Upper lobe of left lung (tissue), 6 donors: ENCODE data around the gene RETSAT. TPM values are rescaled to one million over a fixed set of nuclear protein-coding genes. Genes with fewer than 3 reads are reported as not detected.

Source experiments
- ATAC-seq, 2 donors: fragments of 200-7000 bp; cut with Tn5 transposase; one replicate each; pipeline ENCODE4 v1.9.1; 2022; ENCODE audit warnings: mild to moderate bottlenecking in 2 of 2, moderate library complexity in 2 of 2; ENCODE audit not compliant: low FRiP score in 2 of 2
- DNase-seq, 2 donors: peaks; one replicate each; pipeline ENCODE4 v3.0.0-alpha.2; 2019 to 2020
- H3K27ac ChIP-seq, 4 donors: fragments of 200-600 bp; sonication (generic); one replicate each; pipeline ENCODE4 v1.5.1; 2016 to 2019
- H3K27me3 ChIP-seq, 4 donors: fragments of 200-600 bp; sonication (generic); one replicate each; pipeline ENCODE4 v1.5.1; 2017 to 2019
- H3K36me3 ChIP-seq, 4 donors: fragments of 200-600 bp; sonication (generic); one replicate each; pipeline ENCODE4 v1.5.1; 2016 to 2019
- H3K4me1 ChIP-seq, 4 donors: fragments of 200-600 bp; sonication (generic); one replicate each; pipeline ENCODE4 v1.5.1; 2018 to 2019
- H3K4me3 ChIP-seq, 4 donors: fragments of 200-600 bp; sonication (generic); one replicate each; pipeline ENCODE4 v1.5.1; 2017 to 2019; ENCODE audit warnings: mild to moderate bottlenecking in 2 of 4, moderate library complexity in 1 of 4
- H3K9me3 ChIP-seq, 4 donors: fragments of 200-600 bp; sonication (generic); one replicate each; pipeline ENCODE4 v1.5.1; 2018 to 2019
- EP300 ChIP-seq, 4 donors: sonication (generic); formaldehyde crosslinking; IDR thresholded peaks; one replicate each; pipeline ENCODE4 v1.5.1; 2017; ENCODE audit warnings: antibody characterized with exemption in 4 of 4, control low read depth in 2 of 4
- POLR2A ChIP-seq, 4 donors: fragments of 450-650 bp; IDR thresholded peaks; one replicate each; pipeline ENCODE4 v1.5.1; 2016 to 2017; ENCODE audit warnings: antibody characterized with exemption in 4 of 4, mild to moderate bottlenecking in 2 of 4
- POLR2AphosphoS5 ChIP-seq, 2 donors: sonication (generic); formaldehyde crosslinking; IDR thresholded peaks; one replicate each; pipeline ENCODE4 v1.5.1; 2017; ENCODE audit warnings: antibody characterized with exemption in 2 of 2
- WGBS, 2 donors: methylation state at CpG; one replicate each; pipeline ENCODE4 v1.1.5; 2017 to 2018; 5-methylcytosine and 5-hydroxymethylcytosine counted together
- total RNA-seq, 6 donors: library from RNA; depleted of rRNA in 4 of 6; stranded (reverse); fragments of >200 nt in 4 of 6; gene quantifications; one replicate each; pipeline versions ENCODE4 v1.1.0 to v1.2.1, GENCODE V29; 2016 to 2021
- TF ChIP-seq, protein P1 (sequence below), 6 experiments: fragments of 450-650 bp in 4 of 6; fragments of 200-600 bp in 2 of 6; sonication (generic) in 2 of 6; IDR thresholded peaks; one replicate each; pipeline ENCODE4 v1.5.1; 2016 to 2019; ENCODE audit warnings: antibody characterized with exemption in 6 of 6
- donor health status: DM: no; HTN: no; CAD: no; lungs with moderate emphysema.
- donor health status: DM: no; HTN: yes; CAD: no; lungs with severe emphysema.

Gene RETSAT
- total RNA-seq, 6 donors from 2014 or later, result 36.7 to 81.5 (median 57.9) TPM

DNA sequence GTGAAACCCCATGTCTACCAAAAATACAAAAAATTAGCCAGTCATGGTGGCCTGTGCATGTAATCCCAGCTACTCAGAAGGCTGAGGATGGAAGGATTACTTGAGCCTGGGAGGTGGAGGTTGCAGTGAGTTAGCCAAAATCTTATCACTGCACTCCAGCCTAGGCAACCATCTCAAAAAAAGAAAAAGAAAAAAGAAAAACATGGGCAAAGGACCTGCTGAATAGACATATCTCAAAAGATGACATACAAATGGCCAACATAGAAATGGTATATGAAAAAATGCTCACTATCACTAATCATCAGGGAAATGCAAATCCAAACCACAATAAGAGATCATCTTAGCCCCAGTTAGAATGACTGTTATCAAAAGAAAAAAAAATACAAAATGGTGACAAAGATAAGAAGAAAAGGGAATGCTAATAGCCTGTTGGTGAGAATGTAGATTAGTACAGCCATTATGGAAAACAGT is 25.1 kb downstream of the RETSAT start:
- DNase-seq, result no peak

DNA sequence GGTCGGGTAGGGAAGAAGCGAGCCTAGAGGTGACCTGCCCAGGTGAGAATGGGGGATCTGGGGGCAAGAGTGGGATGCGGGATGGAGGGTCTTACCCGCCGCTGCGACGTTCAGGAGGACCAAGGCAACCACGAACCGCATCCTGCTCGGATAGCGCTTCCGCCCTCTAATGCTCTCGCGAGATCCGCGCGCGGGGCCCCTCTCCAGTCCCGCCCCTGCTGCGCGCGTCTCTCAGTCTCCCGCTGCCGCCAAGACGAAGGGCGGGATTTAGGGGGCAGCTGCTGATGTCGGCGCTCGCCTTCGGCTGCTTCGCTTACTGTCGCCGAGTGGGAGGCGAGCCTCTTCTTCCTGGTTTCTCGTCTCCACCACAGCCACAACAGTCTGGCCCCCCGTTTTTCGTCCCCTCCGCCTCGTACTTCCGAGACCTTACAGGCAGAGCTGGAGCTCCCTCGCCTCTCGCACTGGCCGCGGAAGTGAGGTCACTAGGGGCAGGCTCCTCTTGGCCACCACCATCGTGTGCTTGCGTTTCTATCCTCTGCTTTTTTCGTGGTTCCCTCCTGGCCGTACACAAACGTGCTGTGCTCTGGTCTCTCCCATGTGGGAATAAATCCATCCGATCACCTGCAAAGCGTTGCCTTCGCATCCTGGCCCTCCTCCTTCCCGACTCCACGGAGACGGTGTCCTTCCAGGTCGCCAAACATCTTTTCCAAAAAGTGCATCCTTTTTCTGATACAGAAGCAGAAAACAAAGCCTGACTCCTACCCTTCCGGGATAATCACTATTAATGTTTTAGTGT is 26.3 kb downstream of the RETSAT start, which contains the start of gene TGOLN2:
TGOLN2 (minus strand) TSS at position 168 of the 796 bp plus-strand sequence; CDS start at position 141, 27 bp downstream.
- DNase-seq (peak; percentile 94 to 97), ATAC-seq (peak; percentile 98)
- H3K36me3 ChIP-seq, result peaks cover 2 to 19% (median 14%) of the 10 kb centered on the region in 4 donors
- no peaks in the 10 kb centered on the region for H3K27me3 ChIP-seq
- peak within 1 kb of the TSS; percentile 96 to 99 (median 98) for H3K27ac ChIP-seq
- H3K4me1 ChIP-seq, result peaks cover 35 to 50% (median 38%) of the 10 kb centered on the region in 4 donors
- TF ChIP-seq EP300 (IDR thresholded peaks at IDR 0.05) (peak in 1 of 4 donors; percentile 59), POLR2AphosphoS5 (IDR thresholded peaks at IDR 0.05) (peak; percentile 99), POLR2A (IDR thresholded peaks at IDR 0.05) (peak; percentile 95 to 100 (median 98))
- TF ChIP-seq, protein P1, sequence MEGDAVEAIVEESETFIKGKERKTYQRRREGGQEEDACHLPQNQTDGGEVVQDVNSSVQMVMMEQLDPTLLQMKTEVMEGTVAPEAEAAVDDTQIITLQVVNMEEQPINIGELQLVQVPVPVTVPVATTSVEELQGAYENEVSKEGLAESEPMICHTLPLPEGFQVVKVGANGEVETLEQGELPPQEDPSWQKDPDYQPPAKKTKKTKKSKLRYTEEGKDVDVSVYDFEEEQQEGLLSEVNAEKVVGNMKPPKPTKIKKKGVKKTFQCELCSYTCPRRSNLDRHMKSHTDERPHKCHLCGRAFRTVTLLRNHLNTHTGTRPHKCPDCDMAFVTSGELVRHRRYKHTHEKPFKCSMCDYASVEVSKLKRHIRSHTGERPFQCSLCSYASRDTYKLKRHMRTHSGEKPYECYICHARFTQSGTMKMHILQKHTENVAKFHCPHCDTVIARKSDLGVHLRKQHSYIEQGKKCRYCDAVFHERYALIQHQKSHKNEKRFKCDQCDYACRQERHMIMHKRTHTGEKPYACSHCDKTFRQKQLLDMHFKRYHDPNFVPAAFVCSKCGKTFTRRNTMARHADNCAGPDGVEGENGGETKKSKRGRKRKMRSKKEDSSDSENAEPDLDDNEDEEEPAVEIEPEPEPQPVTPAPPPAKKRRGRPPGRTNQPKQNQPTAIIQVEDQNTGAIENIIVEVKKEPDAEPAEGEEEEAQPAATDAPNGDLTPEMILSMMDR (IDR thresholded peaks at IDR 0.05), result peak in 1 of 6 experiments; percentile 41
- WGBS, 2 donors, result 0 to 1% methylated on average over 33 to 46 of the region's 57 CpGs
- H3K4me3 ChIP-seq, result peak within 1 kb of the TSS; percentile 55 to 81 (median 72)
- no peaks in the 10 kb centered on the region for H3K9me3 ChIP-seq

More for the DNA sequence above, 25.1 kb downstream of the RETSAT start:
- Histone ChIP-seq H3K9me3 (no peaks in the 10 kb centered on the region), H3K27ac (no peak overlapping the region), H3K4me3 (no peak overlapping the region), H3K36me3 (peaks cover 0 to 7% (median 3%) of the 10 kb centered on the region in 4 donors), H3K27me3 (no peaks in the 10 kb centered on the region), H3K4me1 (peaks cover 23 to 38% (median 27%) of the 10 kb centered on the region in 4 donors)
- TF ChIP-seq, protein P1 (IDR thresholded peaks at IDR 0.05), result no peak
- TF ChIP-seq POLR2A (IDR thresholded peaks at IDR 0.05) (no peak), POLR2AphosphoS5 (IDR thresholded peaks at IDR 0.05) (no peak), EP300 (IDR thresholded peaks at IDR 0.05) (no peak)
- no peak for ATAC-seq

DNA sequence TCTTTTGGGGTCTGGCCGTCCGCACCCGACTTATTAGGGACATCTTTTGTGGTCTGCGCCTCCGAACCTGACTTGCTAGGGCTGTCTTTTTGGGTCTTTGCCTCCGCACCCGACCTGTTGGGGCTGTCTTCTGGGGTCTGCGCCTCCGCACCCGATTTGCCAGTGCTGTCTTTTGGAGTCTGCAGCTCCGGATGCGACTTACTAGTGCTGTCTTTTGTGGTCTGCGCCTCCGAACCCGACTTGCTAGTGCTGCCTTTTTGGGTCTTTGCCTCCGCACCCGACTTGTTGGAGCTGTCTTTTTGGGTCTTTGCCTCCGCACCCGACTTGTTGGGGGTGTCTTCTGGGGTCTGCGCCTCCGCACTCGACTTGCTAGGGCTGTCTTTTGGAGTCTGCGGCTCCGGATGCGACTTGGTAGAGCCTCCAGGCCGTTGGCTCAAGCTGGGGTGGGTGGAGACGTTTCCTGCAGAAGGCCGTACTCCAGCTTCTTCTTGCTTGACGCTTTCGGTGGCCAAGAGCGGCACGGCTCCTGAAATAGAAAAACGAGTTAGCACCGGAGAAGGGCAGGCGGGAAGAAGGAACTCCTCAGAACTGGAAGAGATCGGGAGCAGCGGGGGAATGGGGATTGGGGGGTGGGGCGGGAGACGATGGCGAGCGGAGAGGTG is 27.0 kb downstream of the RETSAT start:
- WGBS, 2 donors, result 3 to 4% methylated on average over 40 to 41 of the region's 41 CpGs
- peak overlapping the region; percentile 96 to 99 (median 98) for H3K27ac ChIP-seq
- peak in 1 of 2 donors; percentile 59 for DNase-seq

DNA sequence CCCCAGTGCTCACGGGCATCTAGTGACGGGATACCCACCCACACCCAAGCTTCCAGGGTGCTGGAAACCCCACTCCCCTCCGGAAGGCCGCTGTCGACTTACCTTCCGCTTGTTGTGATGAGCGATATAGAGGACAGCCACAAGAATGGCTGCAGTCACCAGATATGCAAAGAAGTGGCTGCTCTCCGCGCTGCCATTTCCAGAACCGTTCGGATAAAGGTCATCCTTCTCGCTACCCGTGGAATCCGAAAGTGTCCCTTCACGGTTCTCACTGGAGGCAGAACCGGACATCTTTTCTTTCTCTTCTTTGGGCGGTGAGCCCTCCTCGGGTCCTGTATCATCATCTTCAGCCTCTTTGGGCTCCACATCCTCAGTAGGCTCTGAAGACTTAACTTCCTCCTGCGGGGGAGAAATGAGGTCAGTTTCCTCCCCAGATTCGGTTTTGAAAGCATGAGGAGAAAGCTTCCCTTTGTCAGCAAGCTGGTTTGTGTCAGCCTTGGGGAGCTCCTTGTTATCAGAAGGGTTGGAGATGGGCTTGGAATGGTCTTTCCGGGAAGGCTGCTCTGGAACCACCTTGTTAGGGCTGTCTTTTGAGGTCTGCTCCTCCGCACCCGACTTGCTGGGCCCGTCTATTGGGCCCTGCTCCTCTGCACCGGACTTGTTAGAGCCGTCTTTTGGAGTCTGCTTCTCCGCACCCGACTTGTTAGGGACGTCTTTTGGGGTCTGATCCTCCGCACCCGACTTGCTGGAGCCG is 27.7 kb downstream of the RETSAT start:
- WGBS, 2 donors, result 14 to 26% methylated on average over 32 of the region's 32 CpGs
- DNase-seq, result peak in 1 of 2 donors; percentile 41
- H3K27ac ChIP-seq, result peak overlapping the region; percentile 96 to 99 (median 98)

More for the DNA sequence above, 27.0 kb downstream of the RETSAT start:
- H3K27me3 ChIP-seq, result no peaks in the 10 kb centered on the region
- H3K4me1 ChIP-seq, result peaks cover 40 to 57% (median 45%) of the 10 kb centered on the region in 4 donors
- ATAC-seq, result peak; percentile 62 to 68
- H3K36me3 ChIP-seq, result peaks cover 5 to 26% (median 22%) of the 10 kb centered on the region in 4 donors
- H3K9me3 ChIP-seq, result no peaks in the 10 kb centered on the region
- TF ChIP-seq POLR2A (IDR thresholded peaks at IDR 0.05) (no peak), POLR2AphosphoS5 (IDR thresholded peaks at IDR 0.05) (no peak), EP300 (IDR thresholded peaks at IDR 0.05) (no peak)
- TF ChIP-seq, protein P1 (IDR thresholded peaks at IDR 0.05), result no peak
- peak overlapping the region; percentile 53 to 81 (median 72) for H3K4me3 ChIP-seq

More for the DNA sequence above, 27.7 kb downstream of the RETSAT start:
- Histone ChIP-seq H3K9me3 (no peaks in the 10 kb centered on the region), H3K4me1 (peaks cover 42 to 63% (median 50%) of the 10 kb centered on the region in 4 donors), H3K4me3 (peak overlapping the region; percentile 53 to 81 (median 72)), H3K36me3 (peaks cover 5 to 33% (median 27%) of the 10 kb centered on the region in 4 donors), H3K27me3 (no peaks in the 10 kb centered on the region)
- ATAC-seq, result peak in 1 of 2 donors; percentile 41
- TF ChIP-seq POLR2A (IDR thresholded peaks at IDR 0.05), result peak in 1 of 4 donors; percentile 31
- TF ChIP-seq, protein P1 (IDR thresholded peaks at IDR 0.05), result no peak
